Kidney (tissue), 14 donors: ENCODE data around the gene MACROD2. TPM values are rescaled to one million over a fixed set of nuclear protein-coding genes. Genes with fewer than 3 reads are reported as not detected.

ENCODE experiments used
- DNase-seq, 5 donors: peaks; one replicate each; pipeline ENCODE4 v3.0.0-alpha.2; 2013 to 2020
- FAIRE-seq: peaks from 2 replicates; lab custom pipeline; 2012; peaks lifted over from hg19 to GRCh38; lab: Jason Lieb, UNC
- H3K27ac ChIP-seq, 2 donors: one replicate each; pipeline ENCODE4 v1.7.0; 2013; ENCODE audit warnings: low read depth in 2 of 2, low read length in 2 of 2, inconsistent platforms in 1 of 2
- H3K27me3 ChIP-seq: one replicate; pipeline ENCODE4 v1.7.1; 2013; ENCODE audit warnings: low read length, inconsistent platforms; ENCODE audit not compliant: control insufficient read depth, insufficient read depth
- H3K36me3 ChIP-seq, 3 donors: one replicate each; pipeline versions ENCODE4 v1.7.0 to v1.7.1; 2013; ENCODE audit warnings: low read length in 3 of 3, control low read depth in 1 of 3, inconsistent platforms in 1 of 3; ENCODE audit not compliant: insufficient read depth in 3 of 3, control insufficient read depth in 2 of 3
- H3K4me1 ChIP-seq, 3 donors: one replicate each; pipeline versions ENCODE4 v1.7.0 to v1.7.1; 2013; ENCODE audit warnings: low read length in 3 of 3, inconsistent platforms in 1 of 3, low read depth in 1 of 3; ENCODE audit not compliant: control insufficient read depth in 2 of 3, insufficient read depth in 2 of 3
- H3K4me3 ChIP-seq, 3 donors: one replicate each; pipeline versions ENCODE4 v1.7.0 to v1.8.1; 2013; ENCODE audit warnings: low read length in 3 of 3, control low read depth in 1 of 3, inconsistent platforms in 1 of 3
- H3K9ac ChIP-seq, 3 donors: one replicate each; pipeline versions ENCODE4 v1.7.0 to v1.7.1; 2013; ENCODE audit warnings: low read length in 3 of 3, control low read depth in 1 of 3, inconsistent platforms in 1 of 3
- H3K9me3 ChIP-seq, 3 donors: one replicate each; pipeline versions ENCODE4 v1.7.0 to v1.7.1; 2013; ENCODE audit warnings: low read length in 3 of 3, control low read depth in 1 of 3, inconsistent platforms in 1 of 3; ENCODE audit not compliant: control insufficient read depth in 2 of 3, insufficient read depth in 1 of 3
- CTCF ChIP-seq: IDR thresholded peaks from 3 replicates; pipeline ENCODE4 v1.5.1; 2012; ENCODE audit warnings: mild to moderate bottlenecking, moderate library complexity, borderline replicate concordance; ENCODE audit not compliant: insufficient read depth; ENCODE audit errors: extremely low read depth
- intact Hi-C: fragments of 100-400 bp; cut with DNase I; formaldehyde crosslinking; loops from one replicate; pipeline ENCODE4 v1.11.1; 2022
- polyA plus RNA-seq: library from polyadenylated mRNA; stranded (reverse); fragments of 350-450 nt; fragmentation: Illumina TruSeq; extraction: RNeasy Lipid Tissue Mini Kit (QIAGEN cat#74804); gene quantifications from one replicate; pipeline ENCODE4 v1.2.3, GENCODE V29; 2014; ENCODE audit warnings: low read depth, low replicate concordance; ENCODE audit not compliant: insufficient read depth
- total RNA-seq: library from RNA; stranded (reverse); fragmentation: NEBNext Ultra II Directional; extraction: Animal tissue kit (Norgen Biotek cat#: 25700); gene quantifications from one replicate; pipeline ENCODE4 v1.2.1, GENCODE V29; 2021
- donor health status: control.
- donor health status: control.
- donor health status: control.
- donor health status: control.
- donor health status: control.
- donor health status: DM: yes; HTN: yes; CAD: no.
- donor health status: Normal renal cell carcinoma (clear cell type).

Gene MACROD2
- total and polyA plus RNA-seq, 2 donors from 2014 or later: 3.0 to 10.0 TPM

GRCh38 chr20:14800707-14801425, 805.5 kb downstream of the MACROD2 start:
- no peak overlapping the region for H3K9ac ChIP-seq
- no peak for TF ChIP-seq CTCF
- H3K27ac ChIP-seq: no peak overlapping the region
- intact Hi-C loops: no loop called here
- H3K36me3 ChIP-seq: no peaks in the 10 kb centered on the region
- no peaks in the 10 kb centered on the region for H3K9me3 ChIP-seq
- H3K27me3 ChIP-seq: no peaks in the 10 kb centered on the region
- no peak for FAIRE-seq
- H3K4me3 ChIP-seq: no peak overlapping the region
- no peaks in the 10 kb centered on the region for H3K4me1 ChIP-seq
- DNase-seq: no peak

GRCh38 chr20:14801591-14802325, 806.4 kb downstream of the MACROD2 start:
- no peak overlapping the region for H3K4me3 ChIP-seq
- no peak overlapping the region for H3K27ac ChIP-seq
- H3K36me3 ChIP-seq: no peaks in the 10 kb centered on the region
- no peak for FAIRE-seq
- no peak for TF ChIP-seq CTCF
- no peak overlapping the region for H3K9ac ChIP-seq
- H3K4me1 ChIP-seq: no peaks in the 10 kb centered on the region
- no peak for DNase-seq
- intact Hi-C loops: no loop called here
- no peaks in the 10 kb centered on the region for H3K27me3 ChIP-seq
- no peaks in the 10 kb centered on the region for H3K9me3 ChIP-seq

GRCh38 chr20:14807224-14807623, 811.9 kb downstream of the MACROD2 start:
- no peak for TF ChIP-seq CTCF
- FAIRE-seq: no peak
- Histone ChIP-seq H3K27me3 (no peaks in the 10 kb centered on the region), H3K9me3 (no peaks in the 10 kb centered on the region), H3K9ac (no peak overlapping the region), H3K4me3 (no peak overlapping the region), H3K4me1 (no peaks in the 10 kb centered on the region), H3K27ac (no peak overlapping the region), H3K36me3 (no peaks in the 10 kb centered on the region)
- no peak for DNase-seq
- intact Hi-C loops: no loop called here
